SK-N-SH treated with all-trans-retinoic acid at 6 μM for 48 hours (cell line): ENCODE measurements around the gene PEPD.

Source experiments
- ATAC-seq: fragments of 200-7000 bp; cut with Tn5 transposase; 3 replicates; pipeline ENCODE4 v1.9.1; 2020; ENCODE audit warnings: mild to moderate bottlenecking, moderate library complexity
- BACH2 ChIP-seq: fragments of 250-450 bp; sonication (Bioruptor Pico); IDR thresholded peaks from 2 replicates; pipeline ENCODE4 v1.9.0; 2021; ENCODE audit warnings: mild to moderate bottlenecking, borderline replicate concordance
- CSDC2 ChIP-seq: fragments of 250-450 bp; sonication (Bioruptor Pico); IDR thresholded peaks from 2 replicates; pipeline ENCODE4 v1.5.0; 2020; ENCODE audit warnings: mild to moderate bottlenecking, moderate library complexity
- ESRRG ChIP-seq: fragments of 250-450 bp; sonication (Bioruptor Pico); IDR thresholded peaks from 2 replicates; pipeline ENCODE4 v1.6.1; 2021; ENCODE audit warnings: mild to moderate bottlenecking
- GLIS3 ChIP-seq: fragments of 250-450 bp; sonication (Bioruptor Pico); IDR thresholded peaks from 2 replicates; pipeline ENCODE4 v1.5.0; 2020; ENCODE audit warnings: mild to moderate bottlenecking, moderate library complexity
- ISL1 ChIP-seq: fragments of 250-450 bp; sonication (Bioruptor Pico); IDR thresholded peaks from 2 replicates; pipeline ENCODE4 v2.1.2; 2022; ENCODE audit warnings: mild to moderate bottlenecking, moderate library complexity
- OSR1 ChIP-seq: fragments of 250-450 bp; sonication (Bioruptor Pico); IDR thresholded peaks from 2 replicates; pipeline ENCODE4 v1.8.0; 2022; ENCODE audit warnings: moderate library complexity, mild to moderate bottlenecking, inconsistent platforms
- PPARA ChIP-seq: fragments of 250-450 bp; sonication (Bioruptor Pico); IDR thresholded peaks from 2 replicates; pipeline ENCODE4 v1.5.0; 2020; ENCODE audit warnings: mild to moderate bottlenecking, borderline replicate concordance
- RARB ChIP-seq: fragments of 250-450 bp; sonication (Bioruptor Pico); IDR thresholded peaks from 2 replicates; pipeline ENCODE4 v1.8.0; 2021; ENCODE audit warnings: mild to moderate bottlenecking, moderate library complexity
- SNAI2 ChIP-seq: fragments of 250-450 bp; sonication (Bioruptor Pico); IDR thresholded peaks from 2 replicates; pipeline ENCODE4 v1.5.0; 2020; ENCODE audit warnings: mild to moderate bottlenecking, moderate library complexity
- TCF4 ChIP-seq: fragments of 250-450 bp; sonication (Bioruptor Pico); IDR thresholded peaks from 2 replicates; pipeline ENCODE4 v1.8.0; 2021; ENCODE audit warnings: mild to moderate bottlenecking, moderate library complexity, borderline replicate concordance
- TOX ChIP-seq: fragments of 250-450 bp; sonication (Bioruptor Pico); IDR thresholded peaks from 2 replicates; pipeline ENCODE4 v1.8.0; 2021; ENCODE audit warnings: mild to moderate bottlenecking, moderate library complexity, borderline replicate concordance
- ZC3H10 ChIP-seq: fragments of 250-450 bp; sonication (Bioruptor Pico); IDR thresholded peaks from 2 replicates; pipeline ENCODE4 v1.5.1; 2021; ENCODE audit warnings: mild to moderate bottlenecking, moderate library complexity
- ZFP3 ChIP-seq: fragments of 250-450 bp; sonication (Bioruptor Pico); IDR thresholded peaks from 2 replicates; pipeline ENCODE4 v1.5.0; 2020; ENCODE audit warnings: mild to moderate bottlenecking, moderate library complexity
- ZFP30 ChIP-seq: fragments of 450-650 bp; formaldehyde crosslinking; IDR thresholded peaks from 2 replicates; pipeline ENCODE4 v1.5.0; 2022; ENCODE audit warnings: mild to moderate bottlenecking, moderate library complexity
- ZNF565 ChIP-seq: fragments of 450-650 bp; formaldehyde crosslinking; conservative IDR thresholded peaks from 2 replicates; pipeline ENCODE4 v1.5.0; 2020; ENCODE audit warnings: low read depth, mild to moderate bottlenecking, moderate library complexity
- ZNF70 ChIP-seq: fragments of 450-650 bp; formaldehyde crosslinking; IDR thresholded peaks from 2 replicates; pipeline ENCODE4 v1.5.0; 2020; ENCODE audit warnings: mild to moderate bottlenecking, moderate library complexity
- ZNF8 ChIP-seq: fragments of 450-650 bp; formaldehyde crosslinking; IDR thresholded peaks from 2 replicates; pipeline ENCODE4 v1.5.0; 2020; ENCODE audit warnings: mild to moderate bottlenecking, moderate library complexity
- TF ChIP-seq, protein P1 (sequence below): fragments of 250-450 bp; sonication (Bioruptor Pico); IDR thresholded peaks from 2 replicates; pipeline ENCODE4 v1.5.1; 2021; ENCODE audit warnings: mild to moderate bottlenecking, moderate library complexity
- TF ChIP-seq, protein P2 (sequence below): fragments of 250-450 bp; sonication (Bioruptor Pico); IDR thresholded peaks from 2 replicates; pipeline ENCODE4 v1.8.0; 2021; ENCODE audit warnings: low read depth, mild to moderate bottlenecking, moderate library complexity, borderline replicate concordance
- TF ChIP-seq, protein P3 (sequence below): fragments of 250-450 bp; sonication (Bioruptor Pico); IDR thresholded peaks from 2 replicates; pipeline ENCODE4 v1.8.0; 2020; ENCODE audit warnings: mild to moderate bottlenecking, moderate library complexity, borderline replicate concordance
- TF ChIP-seq, protein P4 (sequence below): fragments of 250-450 bp; sonication (Bioruptor Pico); IDR thresholded peaks from 2 replicates; pipeline ENCODE4 v1.5.0; 2020; ENCODE audit warnings: mild to moderate bottlenecking, moderate library complexity
- TF ChIP-seq, protein P5 (sequence below): fragments of 250-450 bp; sonication (Bioruptor Pico); IDR thresholded peaks from 2 replicates; pipeline ENCODE4 v1.5.1; 2020; ENCODE audit warnings: low read depth, mild to moderate bottlenecking, moderate library complexity

Gene PEPD

DNA sequence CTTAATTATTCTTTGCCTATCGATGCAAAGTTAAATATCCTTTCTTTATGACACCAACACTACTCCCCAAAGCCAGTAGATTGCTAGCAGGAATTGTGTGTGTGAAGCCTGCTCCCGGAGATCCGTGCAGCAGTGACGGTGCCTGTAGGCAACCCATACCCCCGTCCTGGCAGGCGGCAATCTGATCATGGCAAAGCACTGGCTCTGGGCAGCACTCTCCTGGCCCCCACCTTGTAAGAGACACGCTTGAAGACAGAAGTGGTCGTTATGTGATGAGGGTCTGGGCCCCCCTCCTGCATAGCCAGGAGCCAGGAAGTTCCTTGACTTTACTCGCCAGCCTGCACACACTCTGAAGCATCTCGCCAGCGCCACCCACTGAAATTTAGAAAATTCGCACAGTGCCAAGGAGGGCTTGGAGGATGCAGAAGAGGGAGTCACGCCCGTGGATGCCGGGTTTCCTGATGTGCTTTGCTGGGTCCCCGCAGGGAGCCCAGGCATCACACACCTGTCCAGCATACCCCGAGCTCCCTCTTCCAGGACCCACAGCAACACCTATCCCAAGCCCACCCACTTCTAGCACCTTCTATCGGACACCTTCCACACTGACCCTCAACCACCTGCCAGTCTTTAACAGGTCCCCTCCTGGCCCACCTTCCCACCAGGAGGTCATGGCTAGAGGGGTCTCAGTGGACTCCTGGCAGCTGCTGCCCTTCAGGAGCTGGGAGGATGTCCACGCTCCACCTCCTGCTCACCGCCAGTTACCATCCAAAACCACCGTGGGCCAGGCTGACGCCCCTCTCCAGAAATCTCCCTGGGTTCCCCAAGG is 93.6 kb downstream of the PEPD start:
- no peak for ATAC-seq

DNA sequence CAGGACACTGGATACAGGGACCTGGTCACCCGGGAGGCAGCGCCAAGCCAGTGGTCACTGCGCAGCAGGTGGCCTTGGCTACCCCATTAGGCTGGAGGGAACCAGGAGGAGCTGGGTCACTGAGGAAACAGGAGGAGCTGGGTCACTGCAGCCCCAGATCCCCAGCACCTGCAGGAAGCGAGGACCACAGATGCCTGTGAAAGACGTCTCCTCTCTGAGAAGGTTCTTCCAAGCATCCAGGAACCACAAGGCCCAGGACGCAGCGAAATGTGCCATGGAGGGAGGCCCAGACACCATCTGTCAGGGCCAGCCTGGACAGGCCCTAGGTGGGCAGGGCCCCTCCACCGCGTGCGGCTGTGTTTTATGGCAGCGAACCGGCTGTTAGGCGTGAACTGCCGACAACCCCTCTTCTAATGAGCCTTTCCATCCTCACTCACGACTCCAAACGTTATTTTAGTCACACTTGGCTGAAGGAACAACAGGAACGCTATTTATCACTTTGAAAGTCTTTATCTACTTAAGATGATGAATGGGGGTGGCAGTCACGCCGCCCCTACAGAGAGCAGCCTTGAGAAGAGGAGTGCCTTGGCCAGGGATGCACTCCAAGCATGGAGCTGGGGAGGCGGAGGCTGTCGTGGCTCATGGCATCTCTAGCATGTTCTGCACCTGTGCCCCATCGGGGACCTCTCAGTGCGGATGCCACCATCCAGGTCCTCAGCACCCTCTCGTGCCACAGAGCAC is 94.8 kb downstream of the PEPD start:
- TF ChIP-seq ZNF565 (CRISPR knock-in tag) (no peak), BACH2 (CRISPR knock-in tag) (no peak), OSR1 (CRISPR knock-in tag) (no peak), ZNF8 (no peak), TCF4 (no peak), ZC3H10 (CRISPR knock-in tag) (no peak)
- TF ChIP-seq, protein P1, sequence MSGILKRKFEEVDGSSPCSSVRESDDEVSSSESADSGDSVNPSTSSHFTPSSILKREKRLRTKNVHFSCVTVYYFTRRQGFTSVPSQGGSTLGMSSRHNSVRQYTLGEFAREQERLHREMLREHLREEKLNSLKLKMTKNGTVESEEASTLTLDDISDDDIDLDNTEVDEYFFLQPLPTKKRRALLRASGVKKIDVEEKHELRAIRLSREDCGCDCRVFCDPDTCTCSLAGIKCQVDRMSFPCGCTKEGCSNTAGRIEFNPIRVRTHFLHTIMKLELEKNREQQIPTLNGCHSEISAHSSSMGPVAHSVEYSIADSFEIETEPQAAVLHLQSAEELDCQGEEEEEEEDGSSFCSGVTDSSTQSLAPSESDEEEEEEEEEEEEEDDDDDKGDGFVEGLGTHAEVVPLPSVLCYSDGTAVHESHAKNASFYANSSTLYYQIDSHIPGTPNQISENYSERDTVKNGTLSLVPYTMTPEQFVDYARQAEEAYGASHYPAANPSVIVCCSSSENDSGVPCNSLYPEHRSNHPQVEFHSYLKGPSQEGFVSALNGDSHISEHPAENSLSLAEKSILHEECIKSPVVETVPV (CRISPR knock-in tag), result no peak
- no peak for ATAC-seq

More for the DNA sequence above, 93.6 kb downstream of the PEPD start:
- TF ChIP-seq, protein P2, sequence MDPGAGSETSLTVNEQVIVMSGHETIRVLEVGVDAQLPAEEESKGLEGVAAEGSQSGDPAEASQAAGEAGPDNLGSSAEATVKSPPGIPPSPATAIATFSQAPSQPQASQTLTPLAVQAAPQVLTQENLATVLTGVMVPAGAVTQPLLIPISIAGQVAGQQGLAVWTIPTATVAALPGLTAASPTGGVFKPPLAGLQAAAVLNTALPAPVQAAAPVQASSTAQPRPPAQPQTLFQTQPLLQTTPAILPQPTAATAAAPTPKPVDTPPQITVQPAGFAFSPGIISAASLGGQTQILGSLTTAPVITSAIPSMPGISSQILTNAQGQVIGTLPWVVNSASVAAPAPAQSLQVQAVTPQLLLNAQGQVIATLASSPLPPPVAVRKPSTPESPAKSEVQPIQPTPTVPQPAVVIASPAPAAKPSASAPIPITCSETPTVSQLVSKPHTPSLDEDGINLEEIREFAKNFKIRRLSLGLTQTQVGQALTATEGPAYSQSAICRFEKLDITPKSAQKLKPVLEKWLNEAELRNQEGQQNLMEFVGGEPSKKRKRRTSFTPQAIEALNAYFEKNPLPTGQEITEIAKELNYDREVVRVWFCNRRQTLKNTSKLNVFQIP (CRISPR knock-in tag), result no peak
- TF ChIP-seq ZFP3 (CRISPR knock-in tag), result no peak
- no peak for TF ChIP-seq CSDC2
- TF ChIP-seq SNAI2, result no peak
- TF ChIP-seq PPARA (CRISPR knock-in tag), result no peak
- TF ChIP-seq, protein P3, sequence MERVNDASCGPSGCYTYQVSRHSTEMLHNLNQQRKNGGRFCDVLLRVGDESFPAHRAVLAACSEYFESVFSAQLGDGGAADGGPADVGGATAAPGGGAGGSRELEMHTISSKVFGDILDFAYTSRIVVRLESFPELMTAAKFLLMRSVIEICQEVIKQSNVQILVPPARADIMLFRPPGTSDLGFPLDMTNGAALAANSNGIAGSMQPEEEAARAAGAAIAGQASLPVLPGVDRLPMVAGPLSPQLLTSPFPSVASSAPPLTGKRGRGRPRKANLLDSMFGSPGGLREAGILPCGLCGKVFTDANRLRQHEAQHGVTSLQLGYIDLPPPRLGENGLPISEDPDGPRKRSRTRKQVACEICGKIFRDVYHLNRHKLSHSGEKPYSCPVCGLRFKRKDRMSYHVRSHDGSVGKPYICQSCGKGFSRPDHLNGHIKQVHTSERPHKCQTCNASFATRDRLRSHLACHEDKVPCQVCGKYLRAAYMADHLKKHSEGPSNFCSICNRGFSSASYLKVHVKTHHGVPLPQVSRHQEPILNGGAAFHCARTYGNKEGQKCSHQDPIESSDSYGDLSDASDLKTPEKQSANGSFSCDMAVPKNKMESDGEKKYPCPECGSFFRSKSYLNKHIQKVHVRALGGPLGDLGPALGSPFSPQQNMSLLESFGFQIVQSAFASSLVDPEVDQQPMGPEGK (CRISPR knock-in tag), result no peak
- TF ChIP-seq GLIS3 (CRISPR knock-in tag), result no peak
- TF ChIP-seq, protein P1 (CRISPR knock-in tag), result no peak
- TF ChIP-seq BACH2 (CRISPR knock-in tag), result no peak
- TF ChIP-seq ISL1 (CRISPR knock-in tag), result no peak
- TF ChIP-seq ZFP30 (CRISPR knock-in tag), result no peak
- no peak for TF ChIP-seq RARB (CRISPR knock-in tag)
- TF ChIP-seq, protein P4, sequence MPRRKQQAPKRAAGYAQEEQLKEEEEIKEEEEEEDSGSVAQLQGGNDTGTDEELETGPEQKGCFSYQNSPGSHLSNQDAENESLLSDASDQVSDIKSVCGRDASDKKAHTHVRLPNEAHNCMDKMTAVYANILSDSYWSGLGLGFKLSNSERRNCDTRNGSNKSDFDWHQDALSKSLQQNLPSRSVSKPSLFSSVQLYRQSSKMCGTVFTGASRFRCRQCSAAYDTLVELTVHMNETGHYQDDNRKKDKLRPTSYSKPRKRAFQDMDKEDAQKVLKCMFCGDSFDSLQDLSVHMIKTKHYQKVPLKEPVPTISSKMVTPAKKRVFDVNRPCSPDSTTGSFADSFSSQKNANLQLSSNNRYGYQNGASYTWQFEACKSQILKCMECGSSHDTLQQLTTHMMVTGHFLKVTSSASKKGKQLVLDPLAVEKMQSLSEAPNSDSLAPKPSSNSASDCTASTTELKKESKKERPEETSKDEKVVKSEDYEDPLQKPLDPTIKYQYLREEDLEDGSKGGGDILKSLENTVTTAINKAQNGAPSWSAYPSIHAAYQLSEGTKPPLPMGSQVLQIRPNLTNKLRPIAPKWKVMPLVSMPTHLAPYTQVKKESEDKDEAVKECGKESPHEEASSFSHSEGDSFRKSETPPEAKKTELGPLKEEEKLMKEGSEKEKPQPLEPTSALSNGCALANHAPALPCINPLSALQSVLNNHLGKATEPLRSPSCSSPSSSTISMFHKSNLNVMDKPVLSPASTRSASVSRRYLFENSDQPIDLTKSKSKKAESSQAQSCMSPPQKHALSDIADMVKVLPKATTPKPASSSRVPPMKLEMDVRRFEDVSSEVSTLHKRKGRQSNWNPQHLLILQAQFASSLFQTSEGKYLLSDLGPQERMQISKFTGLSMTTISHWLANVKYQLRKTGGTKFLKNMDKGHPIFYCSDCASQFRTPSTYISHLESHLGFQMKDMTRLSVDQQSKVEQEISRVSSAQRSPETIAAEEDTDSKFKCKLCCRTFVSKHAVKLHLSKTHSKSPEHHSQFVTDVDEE (CRISPR knock-in tag), result no peak
- TF ChIP-seq OSR1 (CRISPR knock-in tag), result no peak
- no peak for TF ChIP-seq ZNF70 (CRISPR knock-in tag)
- TF ChIP-seq, all 23 proteins: peak for 0

DNA sequence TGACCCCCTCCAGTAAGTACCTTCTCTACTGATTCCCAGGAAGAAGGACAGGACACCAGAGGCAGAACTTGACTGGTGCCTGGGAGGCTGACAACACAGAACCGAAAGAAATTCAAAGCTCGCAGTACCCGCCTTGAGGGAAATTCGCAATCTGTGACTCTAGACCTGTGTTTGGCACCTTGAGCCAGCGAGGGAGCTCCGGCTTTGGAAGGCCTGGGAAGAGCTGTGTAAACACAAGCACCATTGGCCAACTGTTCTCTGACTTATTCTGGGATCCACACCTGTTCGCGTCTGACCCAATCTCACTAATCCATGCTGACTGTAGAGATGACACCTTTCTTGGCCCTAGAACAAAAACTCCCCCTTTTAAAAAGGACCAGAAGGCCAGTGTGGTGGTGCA is 97.4 kb downstream of the PEPD start:
- ATAC-seq, result no peak
- TF ChIP-seq ZFP3 (CRISPR knock-in tag), result no peak
- TF ChIP-seq ESRRG (CRISPR knock-in tag), result no peak
- no peak for TF ChIP-seq ZNF8
- no peak for TF ChIP-seq SNAI2
- TF ChIP-seq ZNF565 (CRISPR knock-in tag), result no peak
- TF ChIP-seq, protein P5, sequence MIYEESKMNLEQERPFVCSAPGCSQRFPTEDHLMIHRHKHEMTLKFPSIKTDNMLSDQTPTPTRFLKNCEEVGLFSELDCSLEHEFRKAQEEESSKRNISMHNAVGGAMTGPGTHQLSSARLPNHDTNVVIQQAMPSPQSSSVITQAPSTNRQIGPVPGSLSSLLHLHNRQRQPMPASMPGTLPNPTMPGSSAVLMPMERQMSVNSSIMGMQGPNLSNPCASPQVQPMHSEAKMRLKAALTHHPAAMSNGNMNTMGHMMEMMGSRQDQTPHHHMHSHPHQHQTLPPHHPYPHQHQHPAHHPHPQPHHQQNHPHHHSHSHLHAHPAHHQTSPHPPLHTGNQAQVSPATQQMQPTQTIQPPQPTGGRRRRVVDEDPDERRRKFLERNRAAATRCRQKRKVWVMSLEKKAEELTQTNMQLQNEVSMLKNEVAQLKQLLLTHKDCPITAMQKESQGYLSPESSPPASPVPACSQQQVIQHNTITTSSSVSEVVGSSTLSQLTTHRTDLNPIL (CRISPR knock-in tag), result no peak
- no peak for TF ChIP-seq ZC3H10 (CRISPR knock-in tag)
- TF ChIP-seq, protein P1 (CRISPR knock-in tag), result no peak
- TF ChIP-seq, protein P3 (CRISPR knock-in tag), result no peak
- TF ChIP-seq TOX, result no peak
